Measurements from ENCODE around the gene ARID3A. TPM values are rescaled to one million over a fixed set of nuclear protein-coding genes. Genes with fewer than 3 reads are reported as not detected.

The ARID3A gene
- total RNA-seq, 1 experiment from 2014 or later = 5.6 TPM

DNA sequence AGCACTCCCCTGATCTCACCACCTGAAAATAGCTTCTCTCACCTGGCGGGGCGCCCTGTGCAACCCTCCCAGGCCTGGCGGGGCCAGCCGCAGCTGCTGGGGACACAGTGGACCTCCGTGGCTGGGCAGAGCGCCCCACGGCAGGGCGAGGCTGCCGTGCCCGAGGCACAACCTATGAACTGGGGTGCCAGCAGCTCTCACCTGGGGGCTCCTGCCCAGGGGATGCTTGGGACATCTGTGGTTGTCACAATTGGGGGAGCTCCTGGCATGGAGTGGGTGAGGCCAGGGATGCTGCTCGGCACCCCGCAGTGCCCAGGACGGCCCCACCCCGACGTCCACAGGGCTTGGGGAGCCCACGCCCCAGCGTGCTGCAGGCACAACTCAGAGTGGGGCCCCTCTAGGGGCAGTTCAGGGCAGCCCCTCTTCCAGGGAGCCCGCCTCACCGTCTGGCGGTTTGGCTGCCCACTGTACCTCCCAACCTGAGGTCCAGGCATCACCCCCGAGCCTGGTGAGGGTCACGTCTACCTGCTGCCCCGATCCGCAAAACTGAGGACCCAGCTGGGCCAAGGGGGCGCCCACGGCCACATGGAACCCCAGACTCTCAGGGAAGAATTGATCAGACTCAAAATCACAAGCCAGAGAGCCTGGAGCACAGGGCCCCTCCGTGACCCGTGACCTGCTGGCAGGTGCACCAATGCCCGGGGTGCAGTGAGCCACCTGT is 89.4 kb downstream of the ARID3A start:
- DNase-seq (no peak), ATAC-seq (no peak)
- H2AFZ ChIP-seq (ENCODE audit: low read length) = no peak overlapping the region
- no peaks in the 10 kb centered on the region for H3K36me3 ChIP-seq (ENCODE audit: low read depth, low read length)
- no peak overlapping the region for H3K4me3 ChIP-seq (ENCODE audit: low read length)
- TF ChIP-seq EZH2 (IDR thresholded peaks at IDR 0.05; ENCODE audit: low read length, unreplicated experiment) (no peak), EZH2phosphoT487 (IDR thresholded peaks at IDR 0.05; ENCODE audit: borderline replicate concordance, low read length) (no peak)
- TF ChIP-seq, protein P1, sequence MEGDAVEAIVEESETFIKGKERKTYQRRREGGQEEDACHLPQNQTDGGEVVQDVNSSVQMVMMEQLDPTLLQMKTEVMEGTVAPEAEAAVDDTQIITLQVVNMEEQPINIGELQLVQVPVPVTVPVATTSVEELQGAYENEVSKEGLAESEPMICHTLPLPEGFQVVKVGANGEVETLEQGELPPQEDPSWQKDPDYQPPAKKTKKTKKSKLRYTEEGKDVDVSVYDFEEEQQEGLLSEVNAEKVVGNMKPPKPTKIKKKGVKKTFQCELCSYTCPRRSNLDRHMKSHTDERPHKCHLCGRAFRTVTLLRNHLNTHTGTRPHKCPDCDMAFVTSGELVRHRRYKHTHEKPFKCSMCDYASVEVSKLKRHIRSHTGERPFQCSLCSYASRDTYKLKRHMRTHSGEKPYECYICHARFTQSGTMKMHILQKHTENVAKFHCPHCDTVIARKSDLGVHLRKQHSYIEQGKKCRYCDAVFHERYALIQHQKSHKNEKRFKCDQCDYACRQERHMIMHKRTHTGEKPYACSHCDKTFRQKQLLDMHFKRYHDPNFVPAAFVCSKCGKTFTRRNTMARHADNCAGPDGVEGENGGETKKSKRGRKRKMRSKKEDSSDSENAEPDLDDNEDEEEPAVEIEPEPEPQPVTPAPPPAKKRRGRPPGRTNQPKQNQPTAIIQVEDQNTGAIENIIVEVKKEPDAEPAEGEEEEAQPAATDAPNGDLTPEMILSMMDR (conservative IDR thresholded peaks at IDR 0.05; ENCODE audit: low read depth, low read length) = no peak
- CTCF ChIA-PET = no interaction called here
- H3K27ac ChIP-seq (ENCODE audit: low read length) = no peak overlapping the region
- H3K9me3 ChIP-seq (ENCODE audit: low read length) = no peaks in the 10 kb centered on the region
- H3K4me1 ChIP-seq (ENCODE audit: insufficient read depth, low read length) = peaks cover 22% of the 10 kb centered on the region
- H3K4me2 ChIP-seq (ENCODE audit: low read length) = no peak overlapping the region
- no peak overlapping the region for H3K9ac ChIP-seq (ENCODE audit: low read length)
- BruUV-seq (replicated peaks) = no TSS peak
- no peaks in the 10 kb centered on the region for H3K9me2 ChIP-seq (replicated peaks; ENCODE audit: low read length)
- H3K79me2 ChIP-seq (ENCODE audit: low read length) = peaks cover 62% of the 10 kb centered on the region
- H3F3A ChIP-seq (ENCODE audit: low read length, unreplicated experiment) = no peaks in the 10 kb centered on the region
- H4K20me1 ChIP-seq (ENCODE audit: low read length) = peaks cover 50% of the 10 kb centered on the region
- H3K27me3 ChIP-seq (ENCODE audit: low read length) = no peaks in the 10 kb centered on the region
- intact Hi-C loops (cut with micrococcal nuclease) = no loop called here
- POLR2A ChIA-PET (ENCODE audit: unreplicated experiment) = no interaction called here

DNA sequence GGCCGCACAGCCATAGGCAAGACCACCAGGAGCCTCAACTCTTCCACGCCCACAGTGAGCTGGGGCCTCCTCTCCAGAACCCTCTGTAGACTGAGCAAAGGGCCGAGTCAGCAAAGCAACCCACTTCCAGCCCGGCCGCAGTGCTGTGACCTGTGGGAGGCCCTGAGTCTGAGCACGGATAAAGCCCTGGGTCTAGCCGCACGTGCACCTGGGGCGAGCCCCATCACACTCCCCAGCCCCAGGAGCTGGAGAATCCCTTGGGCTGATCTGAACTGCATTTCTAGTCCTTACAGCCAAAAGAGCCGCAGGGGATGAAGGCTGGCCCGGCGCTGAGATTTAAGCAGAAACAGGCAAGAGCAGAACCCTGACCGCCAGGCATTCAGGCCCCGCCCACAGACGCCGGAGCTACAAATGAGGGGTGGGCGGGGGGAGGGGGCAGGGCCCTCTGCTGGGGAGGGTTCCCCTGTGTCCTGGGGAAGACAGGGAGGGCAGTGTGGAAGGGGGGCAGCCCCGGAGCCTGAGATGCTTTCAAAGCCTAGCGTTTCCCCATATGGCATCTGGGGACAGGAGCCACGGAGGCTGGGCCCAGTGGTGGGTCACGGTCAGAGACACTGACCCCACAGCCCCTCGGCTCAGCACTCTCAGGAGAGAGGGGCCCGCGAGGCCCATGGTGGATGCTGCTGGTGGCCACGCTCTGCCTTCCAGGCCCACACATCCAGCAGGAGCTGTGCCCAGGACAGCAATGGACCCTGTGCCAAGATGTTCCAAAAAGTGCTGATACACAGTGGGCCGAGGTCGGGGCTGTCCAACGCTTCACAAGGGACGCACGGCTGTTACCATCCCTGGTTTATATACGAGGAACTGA is 90.2 kb downstream of the ARID3A start:
- no peak for ATAC-seq
- ChIA-PET POLR2A (ENCODE audit: unreplicated experiment) (interaction anchor here (1.0 kb wide), 1 partner anchor 253 kb away, joined by 6 read pairs; the partner anchor contains the start of gene CIRBP), CTCF (no interaction called here)
- H2AFZ ChIP-seq (ENCODE audit: low read length) = no peak overlapping the region
- peaks cover 22% of the 10 kb centered on the region for H3K4me1 ChIP-seq (ENCODE audit: insufficient read depth, low read length)
- DNase-seq = no peak
- no peak overlapping the region for H3K4me3 ChIP-seq (ENCODE audit: low read length)
- H3F3A ChIP-seq (ENCODE audit: low read length, unreplicated experiment) = no peaks in the 10 kb centered on the region
- H3K27ac ChIP-seq (ENCODE audit: low read length) = peak overlapping the region; percentile 37
- intact Hi-C loops (cut with micrococcal nuclease) = no loop called here
- H3K9ac ChIP-seq (ENCODE audit: low read length) = no peak overlapping the region
- peaks cover 50% of the 10 kb centered on the region for H4K20me1 ChIP-seq (ENCODE audit: low read length)
- peak overlapping the region; percentile 97; the same call in 1 of the 2 replicates for H3K4me2 ChIP-seq (ENCODE audit: low read length)
- H3K27me3 ChIP-seq (ENCODE audit: low read length) = no peaks in the 10 kb centered on the region
- peaks cover 69% of the 10 kb centered on the region for H3K79me2 ChIP-seq (ENCODE audit: low read length)
- no peaks in the 10 kb centered on the region for H3K36me3 ChIP-seq (ENCODE audit: low read depth, low read length)
- no TSS peak for BruUV-seq (replicated peaks)
- H3K9me2 ChIP-seq (replicated peaks; ENCODE audit: low read length) = no peaks in the 10 kb centered on the region
- TF ChIP-seq, protein P1 (conservative IDR thresholded peaks at IDR 0.05; ENCODE audit: low read depth, low read length) = no peak
- TF ChIP-seq EZH2phosphoT487 (IDR thresholded peaks at IDR 0.05; ENCODE audit: borderline replicate concordance, low read length) (no peak), EZH2 (IDR thresholded peaks at IDR 0.05; ENCODE audit: low read length, unreplicated experiment) (no peak)
- H3K9me3 ChIP-seq (ENCODE audit: low read length) = no peaks in the 10 kb centered on the region
